Activated CD4-positive, alpha-beta T cell treated with anti-CD3 and anti-CD28 coated beads, Interleukin-2, amount 50 U/mL, for 24 hours (primary cell): ENCODE data around the gene DNAJC19.

Experiments
- DNase-seq, 2 donors: peaks; one replicate each; pipeline ENCODE4 v3.0.0-alpha.2; 2020; ENCODE audit warnings: low read depth in 1 of 2, low spot score in 1 of 2

DNAJC19 gene

GRCh38 chr3:180961552-180961951, 28.0 kb downstream of the DNAJC19 start:
- no peak for DNase-seq

- no peak for DNase-seq
Measured at GRCh38 chr3:180961087-180961486, 28.4 kb downstream of the DNAJC19 start.

- no peak for DNase-seq
Measured at GRCh38 chr3:180959691-180960090, 29.8 kb downstream of the DNAJC19 start.

GRCh38 chr3:180947761-180948390, 41.7 kb downstream of the DNAJC19 start:
- DNase-seq: no peak

GRCh38 chr3:180940826-180941225, 48.7 kb downstream of the DNAJC19 start:
- no peak for DNase-seq

GRCh38 chr3:180934638-180935037, 54.9 kb downstream of the DNAJC19 start:
- no peak for DNase-seq
